Keratinocyte (primary cell): ENCODE results near the gene CLEC16A. TPM values are rescaled to one million over a fixed set of nuclear protein-coding genes. Genes with fewer than 3 reads are reported as not detected.

Experiments used
- DNase-seq: peaks from one replicate; pipeline ENCODE4 v3.0.0-alpha.2; 2011; ENCODE audit warnings: low read depth, missing footprints, low spot score
- FAIRE-seq: peaks from 2 replicates; lab custom pipeline; 2011; peaks lifted over from hg19 to GRCh38; lab: Jason Lieb, UNC
- H2AFZ ChIP-seq: 2 replicates; pipeline ENCODE4 v1.6.0; 2012; ENCODE audit warnings: low read length, control low read depth, inconsistent platforms; ENCODE audit not compliant: control insufficient read depth
- H3K27ac ChIP-seq: 2 replicates; pipeline ENCODE4 v1.5.1; 2011; ENCODE audit warnings: low read length; ENCODE audit not compliant: control insufficient read depth, insufficient read depth
- H3K27me3 ChIP-seq: 3 replicates; pipeline ENCODE4 v1.6.0; 2011; ENCODE audit warnings: low read length; ENCODE audit not compliant: control insufficient read depth, insufficient read depth; ENCODE audit errors: extremely low read depth
- H3K36me3 ChIP-seq, 2 experiments: 2 replicates in 1 of 2; 3 replicates in 1 of 2; pipeline ENCODE4 v1.5.1; 2011; ENCODE audit warnings: low read length in 2 of 2, mild to moderate bottlenecking in 1 of 2; ENCODE audit not compliant: control insufficient read depth in 2 of 2, insufficient read depth in 2 of 2; ENCODE audit errors: extremely low read depth in 1 of 2
- H3K4me1 ChIP-seq: 3 replicates; pipeline ENCODE4 v1.5.1; 2011; ENCODE audit warnings: low read length; ENCODE audit not compliant: control insufficient read depth, insufficient read depth; ENCODE audit errors: extremely low read depth
- H3K4me2 ChIP-seq: 3 replicates; pipeline ENCODE4 v1.6.0; 2011; ENCODE audit warnings: low read depth, low read length; ENCODE audit not compliant: control insufficient read depth, insufficient read depth; ENCODE audit errors: extremely low read depth
- H3K4me3 ChIP-seq, 3 experiments: fragments of 200-600 bp in 1 of 3; sonication (generic) in 1 of 3; 2 replicates in 2 of 3; 3 replicates in 1 of 3; pipeline ENCODE4 v1.5.1; 2011 to 2016; ENCODE audit warnings: low read length in 3 of 3, mild to moderate bottlenecking in 3 of 3, control low read depth in 2 of 3, inconsistent platforms in 1 of 3, low read depth in 1 of 3, mixed read lengths in 1 of 3, mixed run types in 1 of 3, moderate library complexity in 1 of 3; ENCODE audit not compliant: control insufficient read depth in 2 of 3, insufficient read depth in 2 of 3; ENCODE audit errors: extremely low read depth in 1 of 3
- H3K79me2 ChIP-seq: 2 replicates; pipeline ENCODE4 v1.6.0; 2012; ENCODE audit warnings: low read length; ENCODE audit not compliant: control insufficient read depth, insufficient read depth
- H3K9ac ChIP-seq: 3 replicates; pipeline ENCODE4 v1.6.0; 2011; ENCODE audit warnings: low read length; ENCODE audit not compliant: control insufficient read depth, insufficient read depth; ENCODE audit errors: extremely low read depth
- H3K9me1 ChIP-seq: 3 replicates; pipeline ENCODE4 v1.6.0; 2011; ENCODE audit warnings: low read length; ENCODE audit not compliant: control insufficient read depth, insufficient read depth; ENCODE audit errors: extremely low read depth
- H3K9me3 ChIP-seq: 2 replicates; pipeline ENCODE4 v1.5.1; 2012; ENCODE audit warnings: low read depth, low read length; ENCODE audit not compliant: control insufficient read depth
- H4K20me1 ChIP-seq: 3 replicates; pipeline ENCODE4 v1.6.0; 2011; ENCODE audit warnings: low read length; ENCODE audit not compliant: control insufficient read depth, insufficient read depth; ENCODE audit errors: extremely low read depth
- EZH2 ChIP-seq: IDR thresholded peaks from one replicate; pipeline ENCODE4 v1.6.1; 2012; ENCODE audit warnings: inconsistent platforms, mild to moderate bottlenecking, low read length, moderate library complexity
- dilution Hi-C: fragments of 300-500 bp; cut with MboI; formaldehyde crosslinking; loops from one replicate; pipeline ENCODE4 v1.7.0; 2020; ENCODE audit warnings: low sequenced_read_pairs; ENCODE audit not compliant: extremely low pct_ligation_motif_present
- polyA plus RNA-seq, 5 experiments: library from polyadenylated mRNA; depleted of rRNA in 3 of 5; stranded (reverse) in 3 of 5; stranded (forward) in 1 of 5; unstranded in 1 of 5; fragments of >200 nt; gene quantifications; 1 replicate in 1 of 5; 2 replicates in 3 of 5; 3 replicates in 1 of 5; pipeline versions ENCODE4 v1.2.1 to v1.2.3, GENCODE V29; 2011 to 2012; ENCODE audit warnings: missing spikeins in 2 of 5, low read depth in 1 of 5, low replicate concordance in 1 of 5
- TF ChIP-seq, protein P1 (sequence below), 3 experiments: IDR thresholded peaks in 1 of 3; conservative IDR thresholded peaks in 1 of 3; optimal IDR thresholded peaks in 1 of 3; 2 replicates in 2 of 3; 3 replicates in 1 of 3; pipeline versions ENCODE3 to v1.5.1; 2011; ENCODE audit warnings: low read length in 3 of 3, mild to moderate bottlenecking in 3 of 3, moderate library complexity in 2 of 3, control low read depth in 1 of 3, inconsistent platforms in 1 of 3; ENCODE audit not compliant: insufficient read depth in 2 of 3; ENCODE audit errors: extremely low read depth in 1 of 3

Gene CLEC16A
- polyA plus RNA-seq, 1 donor (not counting 4 experiments of a cell fraction or from before 2014, with no cell fraction given) = 9.5 TPM

DNA sequence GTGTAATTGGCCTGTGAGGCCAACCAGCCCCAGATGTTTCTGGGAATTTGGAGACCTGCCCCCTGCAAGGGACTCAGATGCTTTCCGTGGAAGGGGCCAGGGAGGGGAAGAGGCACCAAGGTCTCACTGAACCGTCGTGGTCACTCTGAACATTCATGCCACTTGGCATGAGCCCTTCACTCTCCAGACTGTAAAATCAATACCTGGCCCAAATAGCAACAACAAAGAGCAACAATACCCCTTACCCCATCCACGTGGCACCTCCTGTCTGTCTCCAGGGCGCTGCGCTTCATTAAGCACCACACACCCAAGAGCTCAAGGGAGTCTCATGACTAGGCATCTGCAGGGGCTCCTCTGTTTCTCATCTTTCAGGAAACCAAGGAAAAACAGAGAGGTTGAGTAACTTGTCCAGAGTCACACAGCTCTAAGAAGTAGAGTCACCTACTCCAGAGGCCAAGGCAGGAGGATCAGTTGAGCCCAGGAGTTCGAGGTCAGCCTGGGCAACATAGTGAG, 258.8 kb downstream of the CLEC16A start:
- H3K4me1 ChIP-seq = peaks cover 52% of the 10 kb centered on the region
- H3K4me3 ChIP-seq = no peak overlapping the region
- H3K9me1 ChIP-seq = no peaks in the 10 kb centered on the region
- H3K9ac ChIP-seq = peak overlapping the region; percentile 88
- peak overlapping the region; percentile 98 for H3K27ac ChIP-seq
- H3K36me3 ChIP-seq = no peaks in the 10 kb centered on the region
- H3K27me3 ChIP-seq = no peaks in the 10 kb centered on the region
- dilution Hi-C loops = loop anchor here (10.0 kb wide), 1 partner anchor 152 kb away; no protein-coding TSS in a partner anchor
- no peak for FAIRE-seq
- TF ChIP-seq EZH2 = no peak
- TF ChIP-seq, protein P1, sequence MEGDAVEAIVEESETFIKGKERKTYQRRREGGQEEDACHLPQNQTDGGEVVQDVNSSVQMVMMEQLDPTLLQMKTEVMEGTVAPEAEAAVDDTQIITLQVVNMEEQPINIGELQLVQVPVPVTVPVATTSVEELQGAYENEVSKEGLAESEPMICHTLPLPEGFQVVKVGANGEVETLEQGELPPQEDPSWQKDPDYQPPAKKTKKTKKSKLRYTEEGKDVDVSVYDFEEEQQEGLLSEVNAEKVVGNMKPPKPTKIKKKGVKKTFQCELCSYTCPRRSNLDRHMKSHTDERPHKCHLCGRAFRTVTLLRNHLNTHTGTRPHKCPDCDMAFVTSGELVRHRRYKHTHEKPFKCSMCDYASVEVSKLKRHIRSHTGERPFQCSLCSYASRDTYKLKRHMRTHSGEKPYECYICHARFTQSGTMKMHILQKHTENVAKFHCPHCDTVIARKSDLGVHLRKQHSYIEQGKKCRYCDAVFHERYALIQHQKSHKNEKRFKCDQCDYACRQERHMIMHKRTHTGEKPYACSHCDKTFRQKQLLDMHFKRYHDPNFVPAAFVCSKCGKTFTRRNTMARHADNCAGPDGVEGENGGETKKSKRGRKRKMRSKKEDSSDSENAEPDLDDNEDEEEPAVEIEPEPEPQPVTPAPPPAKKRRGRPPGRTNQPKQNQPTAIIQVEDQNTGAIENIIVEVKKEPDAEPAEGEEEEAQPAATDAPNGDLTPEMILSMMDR (optimal IDR thresholded peaks at IDR 0.05 in 1 of 3, IDR thresholded peaks at IDR 0.05 in 1 of 3, conservative IDR thresholded peaks at IDR 0.05 in 1 of 3; ENCODE audit: extremely low read depth in 1 of 3, insufficient read depth in 2 of 3, low read length in 3 of 3) = no peak
- no peak overlapping the region for H2AFZ ChIP-seq
- no peaks in the 10 kb centered on the region for H3K79me2 ChIP-seq
- H4K20me1 ChIP-seq = no peaks in the 10 kb centered on the region
- peak overlapping the region; percentile 94 for H3K4me2 ChIP-seq
- DNase-seq = no peak
- H3K9me3 ChIP-seq = peaks cover 5% of the 10 kb centered on the region

DNA sequence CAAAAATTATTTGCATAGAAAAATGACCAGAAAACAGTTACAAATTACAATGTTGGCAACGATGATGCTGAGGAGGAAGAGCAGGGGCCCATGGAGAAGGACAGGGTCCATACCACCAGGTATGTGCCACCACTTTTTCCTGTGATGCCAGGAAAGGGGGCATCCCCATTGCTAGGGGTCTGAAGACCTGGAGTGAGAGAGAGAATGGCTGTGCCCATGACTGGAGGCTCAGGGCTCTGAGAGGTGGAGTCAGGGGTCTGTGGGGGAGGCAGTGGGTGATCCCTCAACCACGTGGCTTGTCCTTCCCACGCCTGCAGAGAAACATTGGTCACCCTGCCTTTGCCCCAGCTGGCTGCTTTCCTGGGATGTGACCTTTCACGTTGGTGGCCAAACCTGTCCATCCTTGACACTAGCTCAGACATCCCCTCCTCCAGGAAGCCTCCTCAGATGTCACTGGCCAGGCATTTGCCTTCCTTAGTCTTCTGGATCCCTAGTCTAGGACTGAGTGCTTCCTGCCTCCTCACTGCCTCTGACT, 260.2 kb downstream of the CLEC16A start:
- Histone ChIP-seq H3K9me3 (peaks cover 5% of the 10 kb centered on the region), H4K20me1 (no peaks in the 10 kb centered on the region), H3K4me3 (no peak overlapping the region), H3K4me2 (no peak overlapping the region), H2AFZ (no peak overlapping the region), H3K79me2 (no peaks in the 10 kb centered on the region), H3K27me3 (no peaks in the 10 kb centered on the region), H3K36me3 (no peaks in the 10 kb centered on the region), H3K4me1 (peaks cover 51% of the 10 kb centered on the region), H3K27ac (no peak overlapping the region), H3K9ac (no peak overlapping the region), H3K9me1 (no peaks in the 10 kb centered on the region)
- TF ChIP-seq EZH2 = no peak
- TF ChIP-seq, protein P1 (optimal IDR thresholded peaks at IDR 0.05 in 1 of 3, IDR thresholded peaks at IDR 0.05 in 1 of 3, conservative IDR thresholded peaks at IDR 0.05 in 1 of 3; ENCODE audit: extremely low read depth in 1 of 3, insufficient read depth in 2 of 3, low read length in 3 of 3) = no peak
- no peak for DNase-seq
- no peak for FAIRE-seq
- dilution Hi-C loops = loop anchor here (10.0 kb wide), 1 partner anchor 150 kb away; no protein-coding TSS in a partner anchor
